ENCODE data around the gene SDCCAG8.
A peak's percentile ranks its signal among the peaks of the same experiment; 100 is the strongest.

The SDCCAG8 gene

GRCh38 chr1:243462929-243463697, 207.3 kb downstream of the SDCCAG8 start:
- no peak for DNase-seq

DNA sequence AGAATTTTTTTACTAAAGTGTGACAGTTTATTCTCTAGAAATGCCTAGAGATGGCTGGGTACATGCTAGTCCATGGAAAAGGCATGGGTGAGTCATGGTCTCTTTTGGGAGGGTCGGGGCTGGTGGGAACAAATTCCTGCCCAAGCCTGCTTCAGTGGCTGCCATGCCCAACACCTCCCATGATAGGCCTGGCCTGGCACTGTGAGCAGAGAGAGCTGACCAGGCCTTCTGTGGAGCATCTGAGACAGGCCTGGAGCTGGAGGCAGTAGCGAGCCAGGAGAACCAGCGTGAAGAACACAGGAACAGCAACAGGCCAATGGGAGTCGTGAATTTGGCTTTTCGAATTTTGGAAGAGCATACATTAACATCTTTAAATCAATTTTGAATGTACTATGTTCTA, 209.2 kb downstream of the SDCCAG8 start:
- no peak for DNase-seq

DNA sequence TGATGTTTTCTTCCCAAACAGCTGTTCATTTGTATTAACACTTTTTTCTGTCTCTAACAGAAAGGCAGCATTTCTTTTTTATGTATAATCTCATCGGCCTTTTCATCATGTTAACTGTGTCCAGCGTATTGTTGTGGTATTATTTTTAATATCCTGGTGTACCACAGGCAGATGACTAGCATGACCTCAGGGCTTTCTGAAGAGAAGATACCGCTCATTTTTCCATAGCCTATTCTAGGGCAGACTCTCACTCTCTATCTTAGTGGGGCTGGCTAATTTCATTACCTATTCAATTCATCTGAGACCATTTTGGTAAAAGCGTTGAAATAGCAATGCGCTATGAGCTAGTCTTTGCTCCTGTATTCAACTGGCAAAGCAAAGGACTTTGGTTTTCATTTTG, 209.9 kb downstream of the SDCCAG8 start:
- DNase-seq, result no peak

DNA sequence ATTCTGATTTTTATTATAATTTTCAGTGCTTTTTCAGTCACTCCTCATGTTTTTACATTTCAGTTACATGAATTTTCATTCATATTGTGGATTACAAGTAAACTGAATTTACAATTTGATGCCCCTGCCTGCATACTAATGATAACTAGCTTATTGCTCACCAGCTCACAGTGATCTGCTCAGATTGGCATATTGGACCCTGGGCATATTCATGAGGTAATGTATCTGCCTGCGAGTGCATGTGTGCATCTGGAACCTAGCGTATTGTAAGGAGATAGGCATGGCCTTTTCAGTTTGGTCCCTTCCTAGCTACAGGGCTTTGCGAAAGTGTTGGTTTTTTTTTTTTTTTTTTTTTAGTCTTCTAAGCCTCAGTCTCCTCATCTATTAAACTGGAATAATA, 213.7 kb downstream of the SDCCAG8 start:
- DNase-seq, result no peak

DNA sequence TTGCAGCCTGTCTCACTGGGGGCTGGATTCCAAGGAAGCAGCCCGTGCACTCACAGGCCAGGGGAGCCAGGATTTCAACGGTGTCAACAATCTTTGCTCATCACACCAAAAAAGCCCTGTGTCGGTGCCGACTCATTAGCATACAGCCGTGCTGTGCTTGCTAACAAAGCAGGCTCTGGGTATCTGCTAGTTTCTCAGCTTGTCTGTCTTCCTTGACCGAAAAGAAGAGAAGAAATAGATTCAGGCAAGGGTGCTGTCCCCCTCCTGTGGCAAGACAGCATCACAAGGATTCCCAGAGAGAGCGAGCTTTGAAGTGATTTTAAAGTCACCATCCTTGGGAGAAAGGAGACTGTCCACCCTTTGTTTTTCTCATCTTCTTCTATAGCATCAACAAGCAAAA, 214.7 kb downstream of the SDCCAG8 start:
- no peak for DNase-seq

GRCh38 chr1:243471026-243471685, 215.3 kb downstream of the SDCCAG8 start:
- DNase-seq, result no peak

DNA sequence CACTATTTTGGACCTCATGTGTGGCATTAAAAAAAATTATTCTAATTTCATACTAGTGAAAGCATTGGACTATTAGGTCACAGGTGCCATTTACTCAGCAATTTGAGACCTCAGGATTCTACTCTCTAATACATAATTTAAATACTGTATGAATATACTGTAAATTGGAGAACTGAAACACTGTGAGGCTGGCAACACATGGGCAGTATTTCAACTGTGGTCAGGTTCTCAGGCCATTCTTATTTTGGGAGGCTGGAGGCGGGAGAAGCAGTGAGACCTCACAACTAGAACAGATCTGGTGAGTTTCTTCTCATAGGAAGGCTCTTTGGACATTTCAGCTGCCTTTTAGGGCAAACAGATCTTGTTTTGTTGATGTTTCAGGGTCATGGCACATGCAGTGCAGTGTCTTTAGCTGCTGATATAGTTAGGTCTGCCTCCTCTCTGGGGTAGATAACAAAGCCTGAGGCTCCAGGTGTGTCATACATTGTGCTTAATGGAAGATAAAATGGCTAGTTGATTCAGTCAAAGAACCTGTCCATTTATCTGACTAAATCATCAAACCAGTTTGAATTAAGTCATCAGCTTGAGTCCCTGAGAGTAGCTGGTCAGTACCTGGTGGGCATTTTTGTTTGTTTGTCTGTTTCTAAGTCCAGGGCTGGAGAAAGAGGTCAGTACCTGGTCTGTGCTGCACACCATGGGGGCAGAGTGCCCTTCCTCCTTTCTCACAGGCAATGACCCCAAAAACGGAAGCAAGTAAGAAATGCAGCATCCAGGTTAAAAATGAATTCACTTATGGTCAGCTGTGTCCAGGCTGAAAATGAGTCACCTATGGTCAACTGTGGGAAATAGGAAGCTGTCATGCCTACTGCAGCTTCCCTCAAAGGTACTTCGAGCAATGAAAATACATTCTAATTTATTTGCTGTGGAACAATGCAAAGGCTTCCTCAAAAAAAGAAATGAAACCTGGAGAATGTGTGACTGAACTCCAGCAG, 216.2 kb downstream of the SDCCAG8 start:
- DNase-seq, result no peak

DNA sequence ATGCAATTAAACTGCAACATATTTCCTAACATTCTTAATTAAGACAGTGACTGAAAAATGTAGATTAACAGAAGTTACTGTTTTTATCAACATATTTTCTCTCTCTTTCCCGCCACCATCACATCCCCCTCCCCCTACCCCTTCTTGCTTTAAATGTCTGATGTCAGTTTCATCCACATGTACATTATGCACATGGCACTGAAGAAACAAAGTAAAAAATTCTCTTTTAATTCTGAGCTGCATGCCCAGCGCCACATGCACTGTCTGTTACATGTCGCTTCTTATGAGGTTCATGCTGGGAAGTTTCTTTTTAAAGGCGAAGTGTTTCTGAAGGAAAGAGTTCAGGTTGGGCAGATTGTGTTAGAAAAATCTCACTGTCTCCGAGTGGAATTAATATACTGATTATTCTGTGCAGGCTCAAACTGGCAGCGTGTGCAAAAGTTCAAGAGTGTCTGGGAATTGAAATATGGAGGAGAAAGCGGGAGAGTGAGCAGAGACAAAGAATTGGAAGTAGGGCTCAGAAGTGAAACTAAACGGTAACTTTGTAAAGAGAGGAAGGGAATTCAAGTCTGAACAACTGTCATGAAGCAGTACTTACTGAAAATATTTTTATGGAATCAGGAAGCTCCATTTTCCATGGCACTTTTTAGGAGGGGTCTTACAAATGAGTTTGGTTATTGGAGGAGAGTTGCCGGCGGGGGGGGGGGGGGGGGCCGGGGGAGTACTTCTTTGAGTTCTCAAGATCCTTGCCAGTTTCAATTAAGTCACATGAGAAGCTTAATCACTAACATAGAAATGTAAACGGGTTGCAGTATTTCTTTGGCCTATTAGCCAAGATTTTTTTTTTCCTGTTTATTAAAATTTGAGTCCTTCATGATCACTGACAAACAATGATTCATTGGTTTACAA, 217.6 kb downstream of the SDCCAG8 start:
- no peak for DNase-seq

DNA sequence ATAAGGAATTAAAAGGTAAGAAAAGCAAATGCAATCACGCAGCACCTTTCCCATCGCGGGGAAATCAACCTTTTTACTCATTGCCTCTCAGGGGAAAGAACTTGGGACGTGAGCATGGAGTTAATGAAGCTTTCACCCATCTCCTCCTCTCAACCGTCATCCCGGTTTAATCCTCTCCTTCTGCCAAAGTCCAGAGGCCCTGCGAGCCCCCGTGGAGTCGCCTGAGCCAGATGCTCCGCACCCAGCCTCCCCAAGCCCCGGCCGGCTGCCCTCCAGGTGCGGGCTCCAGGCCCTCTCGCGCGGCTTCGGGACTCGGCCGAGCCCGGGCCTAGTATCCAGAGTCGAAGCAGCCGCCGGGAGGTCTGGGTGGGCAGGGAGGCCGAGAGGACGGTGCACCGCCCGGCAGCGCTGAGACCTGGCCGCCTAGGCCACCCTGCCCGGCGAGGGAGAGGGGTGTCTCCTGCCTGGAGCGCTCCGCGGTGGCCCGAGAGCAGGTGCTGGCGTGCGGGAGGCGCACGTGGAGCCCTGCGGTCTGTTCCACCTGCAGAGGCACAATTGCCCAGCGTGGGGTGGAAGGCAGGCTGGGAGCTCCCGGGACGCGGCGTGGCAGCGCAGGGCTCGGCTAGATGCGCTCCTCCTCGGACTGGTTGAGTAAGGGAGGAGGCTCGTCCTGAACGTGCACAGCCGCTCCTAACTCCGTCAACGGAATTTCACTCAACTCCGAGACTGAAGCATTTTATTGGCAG, 218.5 kb downstream of the SDCCAG8 start:
- peak; percentile 69 for DNase-seq

DNA sequence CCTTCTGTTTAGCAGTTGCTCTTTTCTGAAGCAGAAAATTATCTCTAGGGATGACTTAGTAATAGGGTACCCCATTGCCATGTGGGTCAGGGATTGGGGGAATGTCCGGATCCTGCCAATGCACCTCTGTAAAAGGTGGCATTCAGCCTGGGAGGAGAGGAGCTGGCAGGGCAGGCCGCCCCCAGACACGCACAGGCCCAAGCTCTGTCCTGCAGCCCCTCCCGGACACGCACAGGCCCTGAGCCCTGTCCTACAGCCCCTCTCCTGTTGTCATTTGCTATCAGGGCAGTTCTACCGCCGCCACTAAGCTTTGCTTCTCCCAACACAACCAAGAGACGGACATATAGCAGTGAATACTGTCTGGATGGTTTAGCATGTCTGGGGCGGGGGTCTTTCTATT, 219.1 kb downstream of the SDCCAG8 start:
- DNase-seq, result no peak

DNA sequence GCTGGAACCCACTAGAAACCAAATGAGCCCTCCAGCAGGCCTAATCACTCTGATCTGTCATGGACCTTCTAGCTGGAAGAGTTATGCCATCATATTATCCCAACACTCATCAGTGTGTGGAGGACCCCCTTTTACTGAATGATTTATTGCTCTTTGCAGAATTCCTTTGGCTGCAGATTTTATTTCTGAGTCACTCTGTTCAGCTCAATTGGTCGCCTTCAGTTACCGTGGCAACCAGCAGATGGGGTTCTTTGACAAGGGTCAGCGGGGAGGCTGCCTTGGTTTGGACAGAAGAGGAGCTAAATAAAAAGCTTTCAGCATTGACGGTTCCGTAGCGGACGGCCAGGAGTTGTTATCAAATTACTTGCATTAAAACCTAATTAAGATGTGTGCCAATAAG, 220.1 kb downstream of the SDCCAG8 start:
- DNase-seq, result no peak

- DNase-seq, result no peak
These were observed 222.0 kb downstream of the SDCCAG8 start for GRCh38 chr1:243477731-243478290.

GRCh38 chr1:243481101-243481500, 225.3 kb downstream of the SDCCAG8 start:
- DNase-seq, result no peak

DNA sequence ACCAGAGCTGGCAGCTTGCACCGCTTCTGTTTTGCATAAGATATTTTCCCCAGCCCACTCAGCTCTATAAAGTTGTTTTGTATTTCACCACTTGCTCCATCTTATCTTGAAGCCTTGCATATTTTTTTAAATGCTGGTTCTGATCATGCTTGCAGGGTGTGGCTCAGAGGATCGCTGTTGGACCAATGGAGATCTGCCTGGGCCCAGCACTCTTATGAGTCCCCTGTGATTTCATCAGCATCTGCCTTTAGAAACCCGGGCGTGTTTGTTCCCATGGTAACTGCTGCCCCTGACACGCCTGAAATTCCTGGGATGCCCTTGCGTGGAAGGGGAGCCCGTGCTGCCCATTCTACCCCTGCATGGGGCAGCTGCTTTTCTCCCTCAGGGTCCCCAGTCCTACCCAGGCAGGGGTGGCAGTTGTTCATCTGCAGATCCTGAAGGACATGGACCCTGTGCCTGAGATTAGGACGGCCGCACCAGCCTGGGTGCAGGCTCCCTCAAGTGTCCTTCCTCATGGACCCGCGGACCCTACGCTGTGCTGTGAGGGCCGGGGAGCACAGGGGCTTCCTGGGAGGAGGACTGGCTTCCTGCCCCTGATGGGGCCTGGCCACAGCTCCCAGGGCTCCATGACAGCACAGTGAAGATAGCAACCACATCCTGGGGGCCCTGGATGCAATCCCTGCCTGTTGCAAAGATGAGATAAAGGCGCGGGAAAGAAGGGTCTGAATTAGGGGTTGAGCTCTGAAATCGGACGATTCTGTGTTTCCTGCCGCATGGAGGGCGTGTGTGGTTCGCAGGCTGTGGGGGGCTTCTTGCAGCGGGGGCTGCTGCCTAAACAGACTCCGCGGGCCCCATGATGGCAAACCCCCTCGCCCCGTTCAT, 226.5 kb downstream of the SDCCAG8 start:
- no peak for DNase-seq

DNA sequence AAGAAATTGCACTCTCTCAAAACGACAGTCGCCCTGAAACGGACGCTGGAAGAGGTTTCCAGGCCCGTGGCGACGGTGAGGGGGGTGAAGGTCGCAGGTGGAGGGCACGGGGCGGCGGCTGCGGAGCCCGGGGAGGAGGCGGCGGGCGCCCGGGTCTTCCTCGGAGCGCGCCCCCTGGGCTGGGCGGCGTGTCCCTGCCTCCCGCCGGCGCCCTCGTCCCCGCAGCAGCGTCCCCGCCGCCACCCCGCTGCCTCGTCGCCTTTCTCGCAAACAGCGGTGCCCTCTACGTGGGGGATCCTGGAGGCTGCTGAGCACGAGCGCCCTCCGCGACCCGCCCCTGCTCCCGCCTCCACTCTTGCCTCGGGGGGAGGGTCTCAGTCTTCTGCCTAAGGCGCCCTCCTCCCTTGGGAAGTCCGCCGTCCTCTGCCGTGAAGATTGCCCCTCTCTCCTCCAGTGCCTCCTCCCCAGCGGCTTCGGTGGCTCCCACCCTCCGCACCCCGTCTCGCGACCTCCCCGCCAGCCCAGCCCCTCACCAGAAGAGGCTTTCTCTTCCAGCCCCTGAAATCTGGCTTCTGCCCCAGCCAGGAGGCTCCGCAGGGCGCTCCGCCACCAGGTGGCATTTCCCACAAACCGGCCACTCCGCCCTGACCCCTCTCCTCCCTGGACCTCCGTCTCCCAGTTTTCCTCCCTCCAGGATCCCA, 227.4 kb downstream of the SDCCAG8 start:
- peak; percentile 56 for DNase-seq

- DNase-seq, result no peak
These were observed 228.1 kb downstream of the SDCCAG8 start for GRCh38 chr1:243483952-243484351.

DNA sequence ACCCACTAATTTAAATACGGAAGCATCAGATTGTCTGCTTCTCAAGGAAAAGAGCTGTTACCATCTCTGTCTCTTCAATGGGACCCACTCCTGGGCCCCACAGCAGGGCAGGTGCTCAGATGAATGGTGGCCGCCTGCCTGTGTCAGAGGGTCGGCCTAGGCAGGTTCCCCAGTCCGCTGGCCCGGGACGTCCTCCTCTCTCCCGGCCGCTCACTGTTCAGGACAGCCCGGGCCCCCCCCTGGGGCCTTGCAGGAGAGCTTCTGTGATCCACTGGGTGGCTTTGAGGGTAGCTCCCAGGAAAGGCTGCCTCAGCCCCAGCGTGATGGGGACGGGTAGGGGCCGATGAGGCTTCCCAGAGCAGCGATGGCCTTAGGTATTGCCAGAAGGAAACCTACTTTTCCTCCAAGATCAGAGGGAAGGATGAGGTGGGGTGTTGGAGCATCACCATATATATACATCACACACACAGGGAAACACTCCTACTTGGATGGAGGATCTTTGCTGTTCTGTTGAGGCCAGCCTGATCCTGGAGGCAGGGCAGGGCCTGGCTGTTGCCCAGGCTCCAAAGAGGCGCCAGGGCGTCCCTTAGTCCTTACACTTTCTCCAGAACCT, 231.3 kb downstream of the SDCCAG8 start:
- no peak for DNase-seq

- no peak for DNase-seq
These were observed 231.9 kb downstream of the SDCCAG8 start for GRCh38 chr1:243487649-243488227.

Measured in right kidney (tissue), 1 donor.